NCI-H526 (cell line): Measurements from ENCODE around the gene DNAJC13.

ENCODE experiments used
- DNase-seq, 2 experiments: peaks; one replicate each; lab custom pipeline; 2025; lab: John Stamatoyannopoulos, UW

The DNAJC13 gene

GRCh38 chr3:132486099-132486498 is 68.8 kb downstream of the DNAJC13 start:
- DNase-seq, result no peak

GRCh38 chr3:132488151-132488550 is 70.8 kb downstream of the DNAJC13 start:
- DNase-seq, result no peak

- DNase-seq, result no peak
These were observed 81.8 kb downstream of the DNAJC13 start for GRCh38 chr3:132499071-132499470.

- DNase-seq, result no peak
These were observed 86.3 kb downstream of the DNAJC13 start for GRCh38 chr3:132503559-132503958.

- no peak for DNase-seq
These were observed 87.2 kb downstream of the DNAJC13 start for GRCh38 chr3:132504375-132504933.

- DNase-seq, result no peak
These were observed 90.4 kb downstream of the DNAJC13 start for GRCh38 chr3:132507657-132508056.

GRCh38 chr3:132509096-132509495 is 91.8 kb downstream of the DNAJC13 start:
- DNase-seq, result no peak

- no peak for DNase-seq
These were observed 92.2 kb downstream of the DNAJC13 start for GRCh38 chr3:132509506-132509905.

- DNase-seq, result no peak
These were observed 95.8 kb downstream of the DNAJC13 start for GRCh38 chr3:132513057-132513456.

GRCh38 chr3:132517311-132517710 is 100.0 kb downstream of the DNAJC13 start:
- no peak for DNase-seq

- DNase-seq, result no peak
These were observed 102.6 kb downstream of the DNAJC13 start for GRCh38 chr3:132519914-132520313.

GRCh38 chr3:132521901-132522300 is 104.6 kb downstream of the DNAJC13 start:
- no peak for DNase-seq

GRCh38 chr3:132522353-132522752 is 105.1 kb downstream of the DNAJC13 start:
- DNase-seq, result no peak

GRCh38 chr3:132530624-132531023 is 113.3 kb downstream of the DNAJC13 start:
- DNase-seq, result no peak

- peak; percentile 46 to 66 for DNase-seq
These were observed 118.5 kb downstream of the DNAJC13 start for GRCh38 chr3:132535575-132536441.

- no peak for DNase-seq
These were observed 119.3 kb downstream of the DNAJC13 start for GRCh38 chr3:132536442-132537153.

GRCh38 chr3:132537297-132537696 is 120.0 kb downstream of the DNAJC13 start:
- no peak for DNase-seq

- no peak for DNase-seq
These were observed 120.8 kb downstream of the DNAJC13 start for GRCh38 chr3:132538072-132538471.

- no peak for DNase-seq
These were observed 122.4 kb downstream of the DNAJC13 start for GRCh38 chr3:132539681-132540080.

- no peak for DNase-seq
These were observed 125.3 kb downstream of the DNAJC13 start for GRCh38 chr3:132542577-132542976.

- DNase-seq, result no peak
These were observed 125.9 kb downstream of the DNAJC13 start for GRCh38 chr3:132543011-132543739.

- DNase-seq, result no peak
These were observed 126.8 kb downstream of the DNAJC13 start for GRCh38 chr3:132544130-132544529.
